NB4 (cell line): ENCODE results near the gene RIIAD1.

Experiments
- MYC ChIP-seq: IDR thresholded peaks from 2 replicates; pipeline ENCODE4 v1.6.1; 2011; ENCODE audit warnings: low read depth, low read length
- TF ChIP-seq, protein P1 (sequence below): IDR thresholded peaks from one replicate; pipeline ENCODE4 v1.5.1; 2012; ENCODE audit warnings: low read depth, low read length

DNA sequence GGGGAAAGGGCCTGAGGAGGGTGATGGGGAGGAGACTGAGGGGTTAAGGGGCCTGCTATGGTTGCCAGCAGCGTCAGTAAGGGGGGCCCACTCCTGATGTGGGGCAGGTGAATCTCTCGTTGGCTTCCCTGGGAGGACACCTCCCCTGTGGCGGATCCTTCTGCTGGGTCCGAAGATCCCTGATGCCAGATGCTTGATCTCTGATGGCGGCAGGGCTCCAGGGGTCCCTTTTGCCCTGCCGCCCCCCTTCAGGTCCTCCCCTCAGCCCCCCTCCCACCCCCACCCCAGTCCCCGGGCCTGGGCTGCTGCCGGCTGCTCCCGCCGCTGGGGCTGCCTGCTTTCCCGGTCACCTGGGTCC is 4.9 kb upstream of the RIIAD1 start:
- TF ChIP-seq, protein P1, sequence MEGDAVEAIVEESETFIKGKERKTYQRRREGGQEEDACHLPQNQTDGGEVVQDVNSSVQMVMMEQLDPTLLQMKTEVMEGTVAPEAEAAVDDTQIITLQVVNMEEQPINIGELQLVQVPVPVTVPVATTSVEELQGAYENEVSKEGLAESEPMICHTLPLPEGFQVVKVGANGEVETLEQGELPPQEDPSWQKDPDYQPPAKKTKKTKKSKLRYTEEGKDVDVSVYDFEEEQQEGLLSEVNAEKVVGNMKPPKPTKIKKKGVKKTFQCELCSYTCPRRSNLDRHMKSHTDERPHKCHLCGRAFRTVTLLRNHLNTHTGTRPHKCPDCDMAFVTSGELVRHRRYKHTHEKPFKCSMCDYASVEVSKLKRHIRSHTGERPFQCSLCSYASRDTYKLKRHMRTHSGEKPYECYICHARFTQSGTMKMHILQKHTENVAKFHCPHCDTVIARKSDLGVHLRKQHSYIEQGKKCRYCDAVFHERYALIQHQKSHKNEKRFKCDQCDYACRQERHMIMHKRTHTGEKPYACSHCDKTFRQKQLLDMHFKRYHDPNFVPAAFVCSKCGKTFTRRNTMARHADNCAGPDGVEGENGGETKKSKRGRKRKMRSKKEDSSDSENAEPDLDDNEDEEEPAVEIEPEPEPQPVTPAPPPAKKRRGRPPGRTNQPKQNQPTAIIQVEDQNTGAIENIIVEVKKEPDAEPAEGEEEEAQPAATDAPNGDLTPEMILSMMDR, result no peak
- TF ChIP-seq MYC, result no peak
